Metanephros (tissue), 1 donor: ENCODE data around the gene NTF3. TPM values are rescaled to one million over a fixed set of nuclear protein-coding genes. Genes with fewer than 3 reads are reported as not detected.

Source experiments
- total RNA-seq: library from RNA; depleted of rRNA; stranded (reverse); fragments of >200 nt; gene quantifications from one replicate; pipeline ENCODE4 v1.2.3, GENCODE V29; 2014

Gene NTF3
- 5.7 TPM for total RNA-seq

GRCh38 chr12:5432011-5432400 is at the start of gene NTF3:
Gene NTF3 (plus strand): TSS chr12:5432108. CDS start chr12:5432325, 217 bp downstream.

